NCI-H146 treated with DMSO at 0.1 percent for 48 hours (cell line): Measurements from ENCODE around the gene MALT1.

ENCODE experiments used
- DNase-seq: peaks from one replicate; lab custom pipeline; 2025; ENCODE audit not compliant: unreplicated experiment; lab: John Stamatoyannopoulos, UW

Gene MALT1

GRCh38 chr18:58802959-58803358 lies 131.7 kb downstream of the MALT1 start:
- no peak for DNase-seq

GRCh38 chr18:58803978-58804377 lies 132.7 kb downstream of the MALT1 start:
- no peak for DNase-seq
